Mesodermal cell (in vitro differentiated cells): ENCODE measurements around the gene CLEC16A.

Experiments
- H3K27ac ChIP-seq: 2 replicates; pipeline ENCODE4 v1.7.0; 2013; ENCODE audit warnings: mild to moderate bottlenecking, low read depth, low read length, moderate library complexity; ENCODE audit not compliant: severe bottlenecking
- H3K36me3 ChIP-seq: 2 replicates; pipeline ENCODE4 v1.7.1; 2013; ENCODE audit warnings: mild to moderate bottlenecking, low read length, moderate library complexity; ENCODE audit not compliant: control insufficient read depth, insufficient read depth
- H3K4me1 ChIP-seq: one replicate; pipeline ENCODE4 v1.7.1; 2013; ENCODE audit warnings: mild to moderate bottlenecking, low read length; ENCODE audit not compliant: insufficient read depth, control insufficient read depth, poor library complexity, severe bottlenecking
- H3K4me3 ChIP-seq: 2 replicates; pipeline ENCODE4 v1.7.0; 2013; ENCODE audit warnings: low read length, control low read depth, mild to moderate bottlenecking; ENCODE audit not compliant: insufficient read depth, poor library complexity, severe bottlenecking; ENCODE audit errors: extremely low read depth
- H3K9me3 ChIP-seq: 2 replicates; pipeline ENCODE4 v1.7.1; 2013; ENCODE audit warnings: mild to moderate bottlenecking, low read length, moderate library complexity; ENCODE audit not compliant: control insufficient read depth
- whole genome bisulfite sequencing, 2 experiments: methylation state at CpG; one replicate each; pipeline ENCODE4 v1.1.5; 2013; ENCODE audit warnings: missing lambda C conversion rate in 2 of 2; ENCODE audit not compliant: insufficient coverage in 2 of 2; 5-methylcytosine and 5-hydroxymethylcytosine counted together

Gene CLEC16A

DNA sequence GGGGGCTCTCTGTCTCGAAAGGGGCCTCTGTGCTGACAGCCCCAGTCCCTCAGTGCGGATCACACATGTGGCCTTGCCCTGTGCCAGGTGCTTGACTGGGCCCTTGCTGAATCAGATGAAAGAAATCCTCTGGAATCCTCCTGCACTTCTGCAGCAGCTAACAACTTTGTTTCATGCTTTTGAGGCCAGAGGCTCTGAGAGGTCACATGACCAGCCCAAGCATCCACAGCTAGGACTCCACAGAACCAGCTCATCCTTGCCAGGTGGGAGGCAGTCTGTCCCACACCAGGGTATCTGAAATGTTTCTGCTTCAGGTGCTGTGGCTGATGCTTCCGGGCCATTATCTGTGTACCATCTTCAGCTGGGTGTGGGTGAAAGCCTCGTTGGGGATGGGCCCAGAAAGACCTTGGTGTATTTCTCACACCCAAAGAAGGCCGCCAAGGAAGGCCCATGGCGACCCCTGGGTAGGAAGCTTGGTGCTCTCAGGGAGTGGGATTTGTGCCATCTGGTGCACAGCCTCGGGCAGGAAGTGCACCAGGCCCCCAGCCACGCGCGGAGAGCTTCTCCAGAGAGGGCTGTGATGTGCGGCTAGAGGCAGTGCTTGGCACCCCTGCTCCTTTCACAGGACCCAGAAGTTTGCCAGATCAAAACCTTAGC is 143.8 kb downstream of the CLEC16A start:
- Histone ChIP-seq H3K9me3 (no peaks in the 10 kb centered on the region), H3K36me3 (no peaks in the 10 kb centered on the region), H3K4me3 (no peak overlapping the region), H3K4me1 (peaks cover 31% of the 10 kb centered on the region), H3K27ac (no peak overlapping the region)
- WGBS, 2 experiments, result 88 to 92% methylated on average over 9 to 10 of the region's 11 CpGs

DNA sequence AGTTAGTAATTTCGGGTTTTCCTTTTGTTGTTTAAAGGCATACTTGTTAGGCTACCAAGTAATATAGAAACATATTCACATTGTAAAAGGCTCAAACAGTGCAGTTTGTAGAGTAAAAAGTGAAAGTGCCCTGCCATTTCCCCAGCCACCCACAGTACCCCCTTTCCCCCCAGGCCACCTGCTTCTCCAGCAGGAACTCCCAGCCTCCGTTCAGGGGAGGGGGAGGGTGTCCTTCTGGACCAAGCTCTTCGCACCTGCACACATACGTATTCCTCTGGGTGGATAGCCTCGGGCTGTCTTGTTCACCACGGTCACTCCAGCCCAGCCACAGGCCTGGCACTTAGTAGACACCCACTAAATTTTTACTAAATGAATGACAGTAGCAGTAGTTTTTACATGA is 144.5 kb downstream of the CLEC16A start:
- peaks cover 37% of the 10 kb centered on the region for H3K4me1 ChIP-seq
- H3K9me3 ChIP-seq, result no peaks in the 10 kb centered on the region
- no peak overlapping the region for H3K4me3 ChIP-seq
- WGBS, 2 experiments, result 75% methylated on average over 1 of the region's 6 CpGs; no CpG with 5 or more reads in 1 of the 2 experiments
- no peak overlapping the region for H3K27ac ChIP-seq
- H3K36me3 ChIP-seq, result no peaks in the 10 kb centered on the region

DNA sequence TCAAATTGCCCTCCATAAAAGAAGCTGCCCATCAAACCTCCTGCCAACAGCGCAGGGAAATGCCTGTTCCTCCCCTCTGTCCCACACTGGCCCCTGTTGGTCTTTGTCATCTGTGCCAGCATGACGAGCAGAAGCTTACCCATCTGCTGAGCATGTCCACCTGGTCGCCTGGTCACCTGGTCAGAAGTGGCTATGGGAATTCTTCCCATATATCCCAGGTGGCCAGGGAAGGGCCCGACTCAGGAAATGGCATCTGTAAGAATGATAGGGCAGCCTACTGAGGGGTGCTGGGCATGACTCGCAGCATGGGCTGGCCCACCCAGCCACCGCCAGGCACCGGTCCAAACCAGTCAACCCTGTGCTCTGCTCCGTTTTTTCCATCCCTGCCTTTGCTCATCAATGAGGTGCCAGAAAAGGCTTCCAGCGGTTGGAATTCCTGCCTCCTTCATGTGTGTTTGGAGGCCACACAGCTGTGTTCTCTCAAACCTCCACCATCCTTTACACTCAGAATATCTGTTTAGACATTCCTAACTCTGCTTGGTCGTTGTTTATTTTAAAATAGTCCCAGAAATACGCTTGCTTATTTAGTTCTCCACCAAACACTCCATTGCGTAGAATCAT is 145.2 kb downstream of the CLEC16A start:
- Histone ChIP-seq H3K9me3 (no peaks in the 10 kb centered on the region), H3K36me3 (no peaks in the 10 kb centered on the region), H3K4me1 (peaks cover 38% of the 10 kb centered on the region), H3K4me3 (no peak overlapping the region), H3K27ac (peak overlapping the region; percentile 29)
- WGBS, 2 experiments, result 94 to 95% methylated on average over 10 of the region's 12 CpGs

DNA sequence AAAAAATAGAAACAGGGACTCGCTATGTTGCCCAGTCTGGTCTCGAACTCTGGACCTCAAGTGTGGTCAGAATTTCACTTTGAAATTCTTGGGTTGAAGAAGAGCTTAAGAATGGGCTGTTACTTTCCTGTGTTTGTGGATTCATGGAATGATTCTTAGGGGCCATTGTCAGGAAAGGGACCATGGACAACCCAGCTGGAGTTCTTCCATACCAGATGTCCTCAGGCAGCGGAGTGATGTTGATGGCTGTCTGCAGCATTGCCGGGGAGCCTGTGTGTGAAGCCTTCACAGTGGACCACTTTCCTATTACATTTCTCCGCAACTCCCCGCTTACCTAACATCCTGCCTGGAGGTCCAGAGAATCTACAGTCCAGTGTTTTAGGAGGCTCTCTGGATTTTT is 145.9 kb downstream of the CLEC16A start:
- no peaks in the 10 kb centered on the region for H3K9me3 ChIP-seq
- peak overlapping the region; percentile 29 for H3K27ac ChIP-seq
- no peaks in the 10 kb centered on the region for H3K36me3 ChIP-seq
- peaks cover 35% of the 10 kb centered on the region for H3K4me1 ChIP-seq
- no peak overlapping the region for H3K4me3 ChIP-seq
- WGBS, 2 experiments, result 61 to 68% methylated on average over 3 to 4 of the region's 6 CpGs

DNA sequence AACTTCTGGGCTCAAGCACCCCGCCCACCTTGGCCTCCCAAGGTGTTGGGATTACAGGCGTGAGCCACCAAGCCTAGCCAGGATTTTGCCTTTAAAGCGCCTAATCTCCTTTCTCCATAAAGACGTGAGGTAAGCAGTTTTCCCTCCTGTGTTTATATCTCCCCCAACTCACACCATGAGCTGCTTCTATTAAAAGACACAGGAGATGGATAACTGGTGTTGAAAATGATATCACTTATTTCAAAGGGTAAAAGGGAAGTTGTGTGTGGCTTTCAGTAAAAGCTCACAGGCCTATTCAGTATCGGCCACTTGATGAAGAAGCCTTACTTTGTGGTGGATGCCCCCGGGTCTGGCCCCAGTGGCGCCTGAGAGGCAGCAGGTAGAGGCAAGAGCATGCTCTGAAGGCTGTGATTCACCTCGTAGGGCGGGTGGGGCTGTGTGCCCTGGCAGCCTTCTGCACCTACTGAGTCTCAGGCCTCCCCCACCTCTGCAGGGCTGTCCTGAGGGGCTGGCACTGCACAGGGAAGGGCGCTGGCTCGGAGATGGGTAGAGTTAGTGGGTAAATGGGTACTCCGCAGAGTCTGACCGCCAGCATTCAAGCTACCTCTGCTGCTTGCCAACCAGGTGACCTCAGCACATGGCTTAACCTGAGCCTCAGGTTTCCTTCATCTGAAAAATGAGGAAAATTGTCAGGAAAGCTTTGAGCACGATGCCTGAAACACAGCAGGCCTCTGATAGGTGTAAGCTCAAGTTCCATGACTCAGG is 146.8 kb downstream of the CLEC16A start:
- 86 to 92% methylated on average over 8 to 10 of the region's 14 CpGs for WGBS, 2 experiments
- H3K36me3 ChIP-seq, result peaks cover 3% of the 10 kb centered on the region
- H3K9me3 ChIP-seq, result no peaks in the 10 kb centered on the region
- H3K4me1 ChIP-seq, result peaks cover 35% of the 10 kb centered on the region
- no peak overlapping the region for H3K4me3 ChIP-seq
- no peak overlapping the region for H3K27ac ChIP-seq

DNA sequence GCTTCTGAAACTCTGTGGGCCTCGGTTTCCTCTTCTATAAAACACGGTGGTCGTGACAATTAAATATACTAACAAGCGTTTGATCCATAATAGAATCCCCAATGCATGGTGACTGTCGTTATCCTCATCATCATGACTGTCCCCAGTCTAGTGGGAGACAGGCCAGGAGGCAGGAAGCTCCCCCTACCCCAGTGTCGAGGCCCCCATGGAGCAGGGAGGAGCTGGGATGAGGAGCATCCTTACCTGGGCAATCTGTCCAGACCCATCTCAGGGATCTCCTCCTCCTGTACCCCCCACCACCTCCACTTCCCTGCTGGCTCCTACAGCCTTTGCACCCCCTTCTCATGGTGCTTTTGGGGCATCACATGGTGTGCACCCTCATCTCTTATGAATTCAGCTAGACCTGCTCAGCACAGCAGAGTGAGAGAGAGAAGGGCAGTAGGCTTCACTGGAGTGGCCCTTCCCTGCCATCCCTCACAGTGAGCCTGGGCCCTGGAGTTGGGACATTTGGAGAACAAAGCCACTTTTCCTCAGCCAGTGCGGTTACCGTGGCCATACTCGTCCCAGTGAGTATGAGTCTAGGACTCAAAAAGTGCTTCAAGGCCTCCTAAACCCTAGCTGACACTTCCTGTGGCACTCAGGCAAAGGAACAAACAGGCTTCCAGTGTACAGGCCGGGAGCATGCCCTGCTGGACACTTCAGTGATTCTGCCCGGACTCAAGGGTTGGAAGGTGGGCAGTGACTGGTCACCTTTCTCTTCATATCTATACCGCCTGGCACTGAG is 148.6 kb downstream of the CLEC16A start:
- H3K27ac ChIP-seq, result no peak overlapping the region
- 84 to 88% methylated on average over 8 to 11 of the region's 12 CpGs for WGBS, 2 experiments
- peaks cover 38% of the 10 kb centered on the region for H3K4me1 ChIP-seq
- peaks cover 8% of the 10 kb centered on the region for H3K36me3 ChIP-seq
- no peak overlapping the region for H3K4me3 ChIP-seq
- no peaks in the 10 kb centered on the region for H3K9me3 ChIP-seq

DNA sequence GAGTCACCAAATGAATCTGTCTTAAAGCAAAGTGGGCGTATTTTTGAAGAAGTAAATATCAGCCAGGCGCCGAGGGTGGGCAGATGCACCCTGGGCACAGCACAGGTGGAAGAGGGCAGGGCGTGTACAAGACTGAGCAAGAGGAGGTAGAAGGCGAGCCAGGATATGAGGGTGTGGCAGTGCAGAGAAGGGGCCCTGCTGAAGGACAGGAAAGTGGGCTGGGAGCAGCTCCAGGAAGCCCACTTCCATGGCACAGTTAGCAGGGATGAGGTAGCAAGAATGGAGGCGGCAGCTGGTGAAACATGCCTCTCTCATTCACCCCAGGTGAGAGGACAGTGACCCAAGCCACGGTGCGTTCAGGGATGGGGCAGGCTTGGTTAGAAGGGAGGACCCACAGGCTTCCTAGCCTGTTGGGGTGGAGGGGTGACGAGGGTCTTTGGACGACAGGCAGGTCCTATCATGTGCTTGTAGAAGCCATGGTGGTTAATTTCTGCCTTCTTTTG is 149.3 kb downstream of the CLEC16A start:
- peak overlapping the region; percentile 36 for H3K27ac ChIP-seq
- 74 to 87% methylated on average over 8 to 10 of the region's 10 CpGs for WGBS, 2 experiments

DNA sequence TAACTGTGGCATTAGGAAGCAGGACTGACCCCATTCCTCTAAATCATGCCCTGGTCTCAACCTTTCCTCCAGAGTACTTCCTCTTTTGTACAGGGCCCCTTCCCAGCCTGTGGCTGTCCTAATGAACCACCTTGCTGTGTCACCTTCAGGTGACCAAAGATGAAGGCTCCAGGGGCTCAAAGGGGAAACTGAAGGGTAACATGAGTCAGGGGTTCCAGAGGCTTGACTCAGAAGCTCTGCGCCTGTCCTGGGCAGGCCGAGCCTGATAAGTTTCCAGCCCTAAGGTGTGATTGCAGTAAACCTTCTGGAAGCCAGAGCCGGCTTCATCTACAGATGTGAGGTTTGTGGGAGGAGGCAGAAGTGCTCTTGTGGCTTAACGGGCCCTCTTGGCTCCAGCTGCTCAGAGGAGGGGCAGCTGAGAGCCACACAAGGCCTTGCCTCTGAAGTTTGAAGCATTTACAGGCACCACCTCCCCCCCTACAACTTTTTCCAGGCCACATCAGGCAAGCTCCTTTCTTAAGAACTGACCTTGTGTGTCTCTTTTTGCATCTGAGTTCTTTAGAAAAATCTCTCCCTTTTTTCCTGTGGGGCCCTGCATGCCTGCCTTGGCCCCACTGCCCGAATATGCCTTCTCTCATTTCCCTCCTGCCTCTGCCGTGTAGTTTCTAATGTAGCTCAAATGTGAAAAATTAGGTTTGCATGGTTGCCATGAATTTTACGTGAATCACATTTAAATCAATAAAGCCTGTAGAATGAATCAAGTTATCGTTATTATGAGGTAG is 149.9 kb downstream of the CLEC16A start:
- Histone ChIP-seq H3K27ac (peak overlapping the region; percentile 63), H3K4me1 (peaks cover 34% of the 10 kb centered on the region), H3K9me3 (no peaks in the 10 kb centered on the region), H3K36me3 (peaks cover 17% of the 10 kb centered on the region), H3K4me3 (no peak overlapping the region)
- WGBS, 2 experiments, result 38 to 63% methylated on average over 4 of the region's 8 CpGs

More for the DNA sequence above, 149.3 kb downstream of the CLEC16A start:
- peaks cover 14% of the 10 kb centered on the region for H3K36me3 ChIP-seq
- no peak overlapping the region for H3K4me3 ChIP-seq
- H3K9me3 ChIP-seq, result no peaks in the 10 kb centered on the region
- peaks cover 33% of the 10 kb centered on the region for H3K4me1 ChIP-seq

DNA sequence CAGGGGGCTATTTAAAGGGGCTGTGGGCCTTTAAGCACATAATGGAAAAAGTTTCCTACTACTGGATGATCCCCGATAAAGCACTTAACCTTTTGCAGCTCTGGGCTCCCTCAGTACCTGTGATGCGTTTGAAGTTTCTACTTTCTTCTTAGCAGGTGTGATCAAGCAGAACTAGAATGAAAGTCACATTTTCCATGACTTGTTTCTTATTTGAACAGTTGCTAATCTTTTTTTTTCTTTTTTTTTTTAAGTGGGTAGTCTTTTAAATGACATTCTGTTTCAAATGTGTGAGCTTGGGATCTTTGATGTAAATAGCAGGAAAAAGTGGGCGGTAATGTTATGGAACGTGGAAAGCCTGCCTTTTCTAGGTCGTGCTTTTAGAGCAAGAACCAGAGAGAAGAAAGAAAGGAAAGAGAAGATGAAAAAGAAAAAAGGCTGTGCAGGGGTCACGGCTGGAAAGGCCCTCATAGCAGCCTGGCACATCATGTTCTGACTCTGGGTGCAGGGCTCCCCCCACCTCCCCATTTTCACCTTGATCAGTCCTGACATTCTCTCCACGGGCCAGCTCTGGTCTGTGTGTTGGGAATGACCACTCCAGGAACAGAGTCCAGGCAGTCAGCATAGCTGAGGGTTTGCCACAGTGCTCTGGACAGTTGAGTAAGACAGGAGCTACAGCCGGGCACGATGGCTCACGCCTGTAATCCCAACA is 150.6 kb downstream of the CLEC16A start:
- no peaks in the 10 kb centered on the region for H3K9me3 ChIP-seq
- WGBS, 2 experiments, result 80 to 90% methylated on average over 5 to 6 of the region's 10 CpGs
- H3K4me3 ChIP-seq, result no peak overlapping the region
- peaks cover 17% of the 10 kb centered on the region for H3K36me3 ChIP-seq
- H3K4me1 ChIP-seq, result peaks cover 37% of the 10 kb centered on the region
- H3K27ac ChIP-seq, result peak overlapping the region; percentile 63
